IPS-18c (cell line): ENCODE data around the gene MERTK.
"Not testable (repeated sequence)": the region's sequence is repeated elsewhere in the genome, so short reads cannot be mapped to it uniquely, and the experiment has no call there.

ENCODE experiments used
- H3K4me3 ChIP-seq: 2 replicates; pipeline ENCODE4 v1.7.0; 2013; ENCODE audit warnings: low read depth, mild to moderate bottlenecking, low read length, moderate library complexity; ENCODE audit not compliant: insufficient read depth
- H3K9me3 ChIP-seq: one replicate; pipeline ENCODE4 v1.6.1; 2013; ENCODE audit warnings: mild to moderate bottlenecking, low read length, moderate library complexity; ENCODE audit not compliant: control insufficient read depth, insufficient read depth

The MERTK gene

GRCh38 chr2:112018846-112019245 is 120.4 kb downstream of the MERTK start:
- no peak overlapping the region for H3K4me3 ChIP-seq

GRCh38 chr2:112019569-112019982 is 121.2 kb downstream of the MERTK start:
- Histone ChIP-seq H3K9me3 (no peaks in the 10 kb centered on the region), H3K4me3 (no peak overlapping the region)

More at GRCh38 chr2:112018846-112019245, 120.4 kb downstream of the MERTK start:
- no peaks in the 10 kb centered on the region for H3K9me3 ChIP-seq

- H3K9me3 ChIP-seq, result no peaks in the 10 kb centered on the region
Observed at GRCh38 chr2:112020561-112020960, 122.2 kb downstream of the MERTK start.

GRCh38 chr2:112021290-112021689 is 122.9 kb downstream of the MERTK start:
- H3K4me3 ChIP-seq, result no peak overlapping the region
- no peaks in the 10 kb centered on the region for H3K9me3 ChIP-seq

More at GRCh38 chr2:112020561-112020960, 122.2 kb downstream of the MERTK start:
- no peak overlapping the region for H3K4me3 ChIP-seq

GRCh38 chr2:112021781-112022231 is 123.4 kb downstream of the MERTK start:
- Histone ChIP-seq H3K4me3 (no peak overlapping the region), H3K9me3 (no peaks in the 10 kb centered on the region)

GRCh38 chr2:112023707-112024106 is 125.3 kb downstream of the MERTK start:
- Histone ChIP-seq H3K9me3 (no peaks in the 10 kb centered on the region), H3K4me3 (no peak overlapping the region)

GRCh38 chr2:112024231-112024630 is 125.8 kb downstream of the MERTK start:
- no peaks in the 10 kb centered on the region for H3K9me3 ChIP-seq
- no peak overlapping the region for H3K4me3 ChIP-seq

GRCh38 chr2:112024896-112025491 is 126.6 kb downstream of the MERTK start:
- Histone ChIP-seq H3K9me3 (no peaks in the 10 kb centered on the region), H3K4me3 (no peak overlapping the region)

GRCh38 chr2:112026509-112026908 is 128.1 kb downstream of the MERTK start:
- no peak overlapping the region for H3K4me3 ChIP-seq
- no peaks in the 10 kb centered on the region for H3K9me3 ChIP-seq

- H3K9me3 ChIP-seq, result no peaks in the 10 kb centered on the region
Observed at GRCh38 chr2:112027767-112028166, 129.4 kb downstream of the MERTK start.

GRCh38 chr2:112029164-112029563 is 130.8 kb downstream of the MERTK start:
- H3K4me3 ChIP-seq, result no peak overlapping the region
- no peaks in the 10 kb centered on the region for H3K9me3 ChIP-seq

More at GRCh38 chr2:112027767-112028166, 129.4 kb downstream of the MERTK start:
- H3K4me3 ChIP-seq, result no peak overlapping the region

GRCh38 chr2:112031473-112032223 is 133.2 kb downstream of the MERTK start:
- no peaks in the 10 kb centered on the region for H3K9me3 ChIP-seq
- H3K4me3 ChIP-seq, result no peak overlapping the region

- no peak overlapping the region for H3K4me3 ChIP-seq
Observed at GRCh38 chr2:112032224-112032586, 133.8 kb downstream of the MERTK start.

GRCh38 chr2:112032689-112033465 is 134.5 kb downstream of the MERTK start:
- Histone ChIP-seq H3K9me3 (no peaks in the 10 kb centered on the region), H3K4me3 (no peak overlapping the region)

More at GRCh38 chr2:112032224-112032586, 133.8 kb downstream of the MERTK start:
- no peaks in the 10 kb centered on the region for H3K9me3 ChIP-seq

GRCh38 chr2:112033600-112033999 is 135.2 kb downstream of the MERTK start:
- Histone ChIP-seq H3K4me3 (no peak overlapping the region), H3K9me3 (no peaks in the 10 kb centered on the region)

GRCh38 chr2:112034924-112035323 is 136.5 kb downstream of the MERTK start:
- Histone ChIP-seq H3K9me3 (no peaks in the 10 kb centered on the region), H3K4me3 (no peak overlapping the region)

- H3K9me3 ChIP-seq, result no peaks in the 10 kb centered on the region
- no peak overlapping the region for H3K4me3 ChIP-seq
Observed at GRCh38 chr2:112035786-112036185, 137.4 kb downstream of the MERTK start.

- not testable (repeated sequence) for H3K4me3 ChIP-seq, H3K9me3 ChIP-seq
Observed at GRCh38 chr2:112039556-112039955, 141.1 kb downstream of the MERTK start.
